ENCODE results near the gene POTEG.
"Not testable (repeated sequence)": the region's sequence is repeated elsewhere in the genome, so short reads cannot be mapped to it uniquely, and the experiment has no call there.

POTEG gene

GRCh38 chr14:19360937-19361635 is 73.1 kb downstream of the POTEG start:
- H3K27ac ChIP-seq; H3K4me1 ChIP-seq; H3K36me3 ChIP-seq; H3K4me3 ChIP-seq; intact Hi-C loops (cut with DNase I; ENCODE audit: low total_unique reads); H3K9me3 ChIP-seq; H3K27me3 ChIP-seq: not testable (repeated sequence)
- DNase-seq = peak in 1 of 2 donors; percentile 16
